Spinal cord (tissue), 10 donors: ENCODE measurements around the gene S1PR4. TPM values are rescaled to one million over a fixed set of nuclear protein-coding genes. Genes with fewer than 3 reads are reported as not detected.

Experiments
- DNase-seq, 6 donors: peaks; one replicate each; pipeline versions ENCODE4 v3.0.0 to v3.0.0-alpha.2; 2013 to 2015; ENCODE audit warnings: low spot score in 6 of 6, low read depth in 4 of 6
- H3K27ac ChIP-seq: one replicate; pipeline ENCODE4 v1.5.1; 2013; ENCODE audit warnings: low read depth, low read length, control low read depth
- H3K27me3 ChIP-seq: one replicate; pipeline ENCODE4 v1.6.1; 2013; ENCODE audit warnings: low read length; ENCODE audit not compliant: control insufficient read depth, insufficient read depth
- H3K36me3 ChIP-seq: one replicate; pipeline ENCODE4 v1.6.1; 2013; ENCODE audit warnings: low read length; ENCODE audit not compliant: control insufficient read depth, insufficient read depth
- H3K4me1 ChIP-seq: one replicate; pipeline ENCODE4 v1.6.1; 2013; ENCODE audit warnings: low read length; ENCODE audit not compliant: control insufficient read depth, insufficient read depth
- H3K4me3 ChIP-seq: one replicate; pipeline ENCODE4 v1.5.1; 2013; ENCODE audit warnings: low read depth, low read length, control low read depth
- H3K9me3 ChIP-seq: one replicate; pipeline ENCODE4 v1.6.1; 2013; ENCODE audit warnings: low read length; ENCODE audit not compliant: control insufficient read depth, insufficient read depth
- WGBS: methylation state at CpG from one replicate; pipeline ENCODE4 v1.1.5; 2013; ENCODE audit warnings: missing lambda C conversion rate; ENCODE audit not compliant: insufficient coverage; 5-methylcytosine and 5-hydroxymethylcytosine counted together
- polyA plus RNA-seq, 2 donors: library from polyadenylated mRNA; unstranded; fragments of 120-200 nt; gene quantifications; one replicate each; pipeline ENCODE4 v1.2.1, GENCODE V29; 2013; ENCODE audit not compliant: insufficient read length in 2 of 2
- total RNA-seq, 2 donors: library from RNA; depleted of rRNA in 1 of 2; stranded (reverse); fragments of 120-200 nt in 1 of 2; fragments of >200 nt in 1 of 2; gene quantifications; one replicate each; pipeline versions ENCODE4 v1.2.3 to v1.2.4, GENCODE V29; 2013 to 2014
- donor health status: healthy.

S1PR4 gene
- total and polyA plus RNA-seq, 4 donors, result 0.32 to 2.6 (median 1.3) TPM

- Histone ChIP-seq H3K4me3 (no peak overlapping the region), H3K9me3 (no peaks in the 10 kb centered on the region), H3K27ac (no peak overlapping the region), H3K36me3 (no peaks in the 10 kb centered on the region), H3K27me3 (no peaks in the 10 kb centered on the region), H3K4me1 (no peaks in the 10 kb centered on the region)
- no peak for DNase-seq
These were observed 37.9 kb upstream of the S1PR4 start for GRCh38 chr19:3140667-3141038.

- H3K27ac ChIP-seq, result no peak overlapping the region
- 67% methylated on average over 2 of the region's 6 CpGs for WGBS
These were observed 36.3 kb upstream of the S1PR4 start for GRCh38 chr19:3142292-3142670.

GRCh38 chr19:3142781-3143337, 35.7 kb upstream of the S1PR4 start:
- 63% methylated on average over 7 of the region's 11 CpGs for WGBS
- Histone ChIP-seq H3K9me3 (no peaks in the 10 kb centered on the region), H3K36me3 (no peaks in the 10 kb centered on the region), H3K4me1 (no peaks in the 10 kb centered on the region), H3K27ac (no peak overlapping the region), H3K27me3 (peaks cover 2% of the 10 kb centered on the region), H3K4me3 (no peak overlapping the region)
- no peak for DNase-seq

More at GRCh38 chr19:3142292-3142670, 36.3 kb upstream of the S1PR4 start:
- H3K4me1 ChIP-seq, result no peaks in the 10 kb centered on the region
- no peak for DNase-seq
- no peak overlapping the region for H3K4me3 ChIP-seq
- H3K36me3 ChIP-seq, result no peaks in the 10 kb centered on the region
- peaks cover 2% of the 10 kb centered on the region for H3K27me3 ChIP-seq
- no peaks in the 10 kb centered on the region for H3K9me3 ChIP-seq

GRCh38 chr19:3145909-3146676, 32.5 kb upstream of the S1PR4 start:
- H3K27me3 ChIP-seq, result peaks cover 2% of the 10 kb centered on the region
- no peaks in the 10 kb centered on the region for H3K9me3 ChIP-seq
- 81% methylated on average over 18 of the region's 20 CpGs for WGBS
- no peaks in the 10 kb centered on the region for H3K36me3 ChIP-seq
- H3K4me1 ChIP-seq, result no peaks in the 10 kb centered on the region
- H3K4me3 ChIP-seq, result no peak overlapping the region
- DNase-seq, result no peak
- H3K27ac ChIP-seq, result no peak overlapping the region

GRCh38 chr19:3146677-3147100, 31.9 kb upstream of the S1PR4 start:
- 68% methylated on average over 5 of the region's 5 CpGs for WGBS
- no peaks in the 10 kb centered on the region for H3K36me3 ChIP-seq
- no peaks in the 10 kb centered on the region for H3K9me3 ChIP-seq
- no peak overlapping the region for H3K27ac ChIP-seq
- peaks cover 2% of the 10 kb centered on the region for H3K27me3 ChIP-seq
- no peaks in the 10 kb centered on the region for H3K4me1 ChIP-seq
- H3K4me3 ChIP-seq, result no peak overlapping the region
- no peak for DNase-seq

- no peaks in the 10 kb centered on the region for H3K9me3 ChIP-seq
- H3K4me1 ChIP-seq, result no peaks in the 10 kb centered on the region
- H3K27me3 ChIP-seq, result peaks cover 2% of the 10 kb centered on the region
- no peak for DNase-seq
- no peaks in the 10 kb centered on the region for H3K36me3 ChIP-seq
- no peak overlapping the region for H3K27ac ChIP-seq
- no peak overlapping the region for H3K4me3 ChIP-seq
- WGBS, result 91% methylated on average over 17 of the region's 20 CpGs
These were observed 30.1 kb upstream of the S1PR4 start for GRCh38 chr19:3148503-3148902.

GRCh38 chr19:3149089-3149488, 29.5 kb upstream of the S1PR4 start:
- Histone ChIP-seq H3K4me3 (no peak overlapping the region), H3K4me1 (no peaks in the 10 kb centered on the region), H3K27ac (no peak overlapping the region), H3K27me3 (peaks cover 2% of the 10 kb centered on the region), H3K9me3 (no peaks in the 10 kb centered on the region), H3K36me3 (no peaks in the 10 kb centered on the region)
- no peak for DNase-seq
- WGBS, result 90% methylated on average over 6 of the region's 6 CpGs

- H3K36me3 ChIP-seq, result no peaks in the 10 kb centered on the region
- H3K4me3 ChIP-seq, result no peak overlapping the region
- DNase-seq, result no peak
- peaks cover 2% of the 10 kb centered on the region for H3K27me3 ChIP-seq
- H3K9me3 ChIP-seq, result no peaks in the 10 kb centered on the region
- WGBS, result 51% methylated on average over 29 of the region's 35 CpGs
- no peaks in the 10 kb centered on the region for H3K4me1 ChIP-seq
- H3K27ac ChIP-seq, result no peak overlapping the region
These were observed 28.8 kb upstream of the S1PR4 start for GRCh38 chr19:3149526-3150505.

- DNase-seq, result no peak
- Histone ChIP-seq H3K9me3 (no peaks in the 10 kb centered on the region), H3K4me1 (no peaks in the 10 kb centered on the region), H3K27ac (no peak overlapping the region), H3K36me3 (no peaks in the 10 kb centered on the region), H3K4me3 (no peak overlapping the region), H3K27me3 (peaks cover 2% of the 10 kb centered on the region)
- 77% methylated on average over 4 of the region's 5 CpGs for WGBS
These were observed 27.7 kb upstream of the S1PR4 start for GRCh38 chr19:3150739-3151329.
